Endothelial cell (in vitro differentiated cells): Measurements from ENCODE around the gene HLA-DMA. TPM values are rescaled to one million over a fixed set of nuclear protein-coding genes. Genes with fewer than 3 reads are reported as not detected.

Experiments used
- DNase-seq: peaks from one replicate; pipeline ENCODE4 v3.0.0; 2021; ENCODE audit warnings: low spot score
- H3K27ac Mint-ChIP-seq: one replicate; pipeline ENCODE4 v1.8.0; 2021; ENCODE audit warnings: mixed read lengths, inconsistent platforms; ENCODE audit not compliant: unreplicated experiment
- H3K27me3 Mint-ChIP-seq: one replicate; pipeline ENCODE4 v1.8.0; 2021; ENCODE audit warnings: mild to moderate bottlenecking, moderate library complexity, mixed read lengths, inconsistent platforms; ENCODE audit not compliant: unreplicated experiment
- H3K36me3 Mint-ChIP-seq: one replicate; pipeline ENCODE4 v1.8.0; 2021; ENCODE audit warnings: mild to moderate bottlenecking, low read depth, mixed read lengths, inconsistent platforms; ENCODE audit not compliant: unreplicated experiment
- H3K4me1 Mint-ChIP-seq: one replicate; pipeline ENCODE4 v1.8.0; 2021; ENCODE audit warnings: mild to moderate bottlenecking, mixed read lengths, inconsistent platforms; ENCODE audit not compliant: unreplicated experiment
- H3K4me3 Mint-ChIP-seq: one replicate; pipeline ENCODE4 v1.8.0; 2021; ENCODE audit warnings: mild to moderate bottlenecking, mixed read lengths, inconsistent platforms; ENCODE audit not compliant: unreplicated experiment
- H3K9me3 Mint-ChIP-seq: one replicate; pipeline ENCODE4 v1.8.0; 2021; ENCODE audit warnings: mixed read lengths, inconsistent platforms; ENCODE audit not compliant: unreplicated experiment
- total RNA-seq: library from RNA; stranded (reverse); fragmentation: NEBNext Ultra II Directional; extraction: Animal tissue kit (Norgen Biotek cat#: 25700); gene quantifications from one replicate; pipeline ENCODE4 v1.2.1, GENCODE V29; 2021; ENCODE audit not compliant: unreplicated experiment
- TF ChIP-seq, protein P1 (sequence below): fragments of 200-600 bp; sonication (generic); IDR thresholded peaks from one replicate; pipeline ENCODE4 v1.5.0; 2021; ENCODE audit warnings: antibody characterized with exemption; ENCODE audit not compliant: unreplicated experiment

The HLA-DMA gene
- total RNA-seq, 1 donor from 2014 or later = 13.0 TPM

DNA sequence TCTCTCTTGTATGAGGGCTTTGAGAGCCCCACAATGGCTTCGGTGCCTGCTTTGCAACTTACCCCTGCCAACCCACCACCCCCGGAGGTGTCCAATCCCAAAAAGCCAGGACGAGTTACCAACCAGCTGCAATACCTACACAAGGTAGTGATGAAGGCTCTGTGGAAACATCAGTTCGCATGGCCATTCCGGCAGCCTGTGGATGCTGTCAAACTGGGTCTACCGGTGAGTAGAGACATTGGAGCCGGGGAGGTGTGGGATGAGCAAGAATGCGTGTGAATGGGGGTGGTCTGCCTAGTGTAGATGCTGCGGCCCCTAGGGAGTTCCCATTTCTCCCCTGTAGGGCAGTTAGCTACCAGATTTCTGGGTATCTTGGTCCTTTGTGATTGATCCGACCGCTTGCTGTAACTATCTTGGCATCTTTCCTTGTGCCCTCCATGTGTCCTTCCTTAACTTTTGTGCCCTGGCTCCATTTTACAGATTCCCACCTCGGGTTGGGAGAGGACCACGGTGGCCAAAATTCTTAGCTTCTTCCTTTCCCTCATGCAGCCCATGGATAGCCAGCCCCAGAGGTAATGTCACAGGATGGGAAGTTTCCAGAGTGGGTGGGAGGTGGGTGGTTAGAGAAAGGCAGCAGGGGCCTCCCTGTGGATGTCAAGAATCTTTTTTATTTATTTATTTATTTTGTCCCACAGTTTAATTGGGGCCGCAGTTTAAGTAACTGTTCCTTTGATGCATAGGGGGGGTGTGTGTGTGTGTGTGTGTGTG lies 21.8 kb upstream of the HLA-DMA start:
- Mint-ChIP-seq H3K27me3 (peaks cover 16% of the 10 kb centered on the region), H3K4me3 (peak overlapping the region; percentile 100), H3K36me3 (peaks cover 80% of the 10 kb centered on the region), H3K4me1 (peaks cover 54% of the 10 kb centered on the region), H3K27ac (peak overlapping the region; percentile 72), H3K9me3 (no peaks in the 10 kb centered on the region)
- TF ChIP-seq, protein P1, sequence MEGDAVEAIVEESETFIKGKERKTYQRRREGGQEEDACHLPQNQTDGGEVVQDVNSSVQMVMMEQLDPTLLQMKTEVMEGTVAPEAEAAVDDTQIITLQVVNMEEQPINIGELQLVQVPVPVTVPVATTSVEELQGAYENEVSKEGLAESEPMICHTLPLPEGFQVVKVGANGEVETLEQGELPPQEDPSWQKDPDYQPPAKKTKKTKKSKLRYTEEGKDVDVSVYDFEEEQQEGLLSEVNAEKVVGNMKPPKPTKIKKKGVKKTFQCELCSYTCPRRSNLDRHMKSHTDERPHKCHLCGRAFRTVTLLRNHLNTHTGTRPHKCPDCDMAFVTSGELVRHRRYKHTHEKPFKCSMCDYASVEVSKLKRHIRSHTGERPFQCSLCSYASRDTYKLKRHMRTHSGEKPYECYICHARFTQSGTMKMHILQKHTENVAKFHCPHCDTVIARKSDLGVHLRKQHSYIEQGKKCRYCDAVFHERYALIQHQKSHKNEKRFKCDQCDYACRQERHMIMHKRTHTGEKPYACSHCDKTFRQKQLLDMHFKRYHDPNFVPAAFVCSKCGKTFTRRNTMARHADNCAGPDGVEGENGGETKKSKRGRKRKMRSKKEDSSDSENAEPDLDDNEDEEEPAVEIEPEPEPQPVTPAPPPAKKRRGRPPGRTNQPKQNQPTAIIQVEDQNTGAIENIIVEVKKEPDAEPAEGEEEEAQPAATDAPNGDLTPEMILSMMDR = no peak
- DNase-seq = no peak

DNA sequence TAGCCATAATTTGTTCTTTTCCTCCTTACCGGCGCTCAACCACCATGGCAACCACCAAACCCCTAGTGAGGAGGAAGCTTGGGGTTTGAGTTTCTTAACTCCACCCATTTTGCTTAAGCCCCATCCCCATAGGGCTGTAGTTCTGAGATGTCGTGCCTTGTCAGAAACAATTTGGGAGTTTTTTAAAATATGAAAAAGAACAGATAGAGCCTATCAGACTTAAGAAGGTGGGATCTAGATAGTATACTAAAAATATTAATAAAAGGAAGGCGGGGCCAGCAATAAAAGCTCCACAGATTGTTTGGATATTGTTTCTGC lies 21.1 kb upstream of the HLA-DMA start:
- no peaks in the 10 kb centered on the region for H3K9me3 Mint-ChIP-seq
- peaks cover 54% of the 10 kb centered on the region for H3K4me1 Mint-ChIP-seq
- TF ChIP-seq, protein P1 = no peak
- peaks cover 73% of the 10 kb centered on the region for H3K36me3 Mint-ChIP-seq
- peak overlapping the region; percentile 97 for H3K27ac Mint-ChIP-seq
- H3K27me3 Mint-ChIP-seq = peaks cover 16% of the 10 kb centered on the region
- DNase-seq = no peak
- H3K4me3 Mint-ChIP-seq = peak overlapping the region; percentile 100

DNA sequence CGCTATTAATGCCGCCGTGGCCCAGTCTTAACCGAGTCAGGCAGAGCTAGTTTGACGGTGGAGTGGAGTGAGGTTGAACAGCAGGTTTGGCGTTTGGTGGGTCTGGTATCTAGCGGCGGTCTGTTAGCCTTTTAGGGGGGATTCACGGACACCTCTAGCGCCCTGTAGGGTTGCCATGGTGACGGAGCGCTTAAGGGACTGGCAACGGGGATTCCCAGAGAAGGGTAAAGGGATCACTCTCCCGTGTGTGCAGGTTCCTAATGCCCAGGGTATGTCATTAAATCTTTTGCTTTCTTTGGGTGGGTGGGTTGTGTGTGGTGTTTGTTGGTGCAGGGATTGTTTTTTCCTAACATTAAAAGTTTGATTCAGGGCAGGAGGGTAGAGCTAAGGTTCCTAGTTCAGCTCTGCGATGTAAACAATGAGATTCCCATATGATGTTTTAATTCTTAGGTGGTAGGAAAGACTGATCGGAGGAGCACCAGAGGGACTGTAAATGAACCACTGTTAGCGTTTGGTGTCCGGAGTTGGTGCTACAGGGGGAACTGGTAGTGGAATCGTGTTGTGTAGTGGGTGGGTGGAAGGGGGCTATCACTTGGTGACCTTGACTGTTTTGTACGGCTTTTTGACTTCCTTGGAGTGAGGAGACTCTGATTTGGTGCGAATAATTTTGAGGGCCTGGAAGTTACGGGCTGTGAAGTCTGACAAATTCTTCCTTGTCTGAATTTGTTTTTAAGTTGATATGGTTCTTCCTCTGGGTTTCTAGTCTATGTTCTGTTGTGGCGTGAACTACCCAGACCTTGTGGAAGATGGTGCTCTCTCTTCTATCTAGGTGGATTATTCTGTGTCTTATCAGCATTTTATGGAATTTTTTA lies 20.5 kb upstream of the HLA-DMA start:
- peak; percentile 24 for DNase-seq
- peaks cover 67% of the 10 kb centered on the region for H3K36me3 Mint-ChIP-seq
- peaks cover 16% of the 10 kb centered on the region for H3K27me3 Mint-ChIP-seq
- H3K4me3 Mint-ChIP-seq = peak overlapping the region; percentile 100
- H3K9me3 Mint-ChIP-seq = no peaks in the 10 kb centered on the region
- peaks cover 54% of the 10 kb centered on the region for H3K4me1 Mint-ChIP-seq
- peak overlapping the region; percentile 97 for H3K27ac Mint-ChIP-seq
- TF ChIP-seq, protein P1 = no peak

DNA sequence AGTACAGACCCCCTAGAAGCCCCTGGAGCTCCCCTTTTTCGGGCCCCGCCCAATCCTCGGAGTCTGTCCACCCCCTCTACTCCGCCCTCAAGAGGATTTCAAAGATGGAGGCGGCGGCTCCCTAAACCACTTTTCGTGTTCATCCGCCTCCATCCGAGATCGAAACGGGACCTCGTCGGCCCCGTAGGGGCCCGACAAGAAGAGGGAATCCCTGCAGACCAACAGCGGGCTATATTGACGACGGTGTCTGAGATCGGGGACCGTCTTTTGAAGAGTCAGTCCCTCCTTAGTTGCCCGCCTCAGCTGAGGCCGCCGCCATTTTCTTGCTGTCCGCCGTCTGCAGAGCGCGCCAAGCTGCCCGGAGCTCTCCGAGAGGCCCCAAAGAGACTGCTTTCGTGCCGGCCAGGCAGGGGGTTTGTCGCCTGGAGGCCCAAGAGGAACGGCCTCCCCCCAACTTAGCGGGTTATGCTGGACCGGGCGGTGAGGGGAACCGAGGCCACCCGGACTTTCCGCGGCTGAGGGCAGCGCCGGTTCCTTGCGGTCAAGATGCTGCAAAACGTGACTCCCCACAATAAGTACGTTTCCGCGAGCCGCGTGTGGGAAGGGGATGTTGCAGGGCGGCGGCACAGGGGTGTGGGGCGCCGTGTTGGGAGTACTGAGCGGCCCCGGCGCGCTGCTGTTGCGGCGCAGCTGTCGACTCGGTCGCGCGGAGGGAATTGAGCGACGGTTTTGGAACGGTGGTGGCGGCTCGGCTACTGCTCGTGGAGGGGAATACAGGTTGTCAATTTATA lies 19.7 kb upstream of the HLA-DMA start:
- peak; percentile 47 for DNase-seq
- Mint-ChIP-seq H3K36me3 (peaks cover 64% of the 10 kb centered on the region), H3K4me3 (peak overlapping the region; percentile 100), H3K27me3 (peaks cover 16% of the 10 kb centered on the region), H3K9me3 (no peaks in the 10 kb centered on the region), H3K4me1 (peaks cover 57% of the 10 kb centered on the region), H3K27ac (peak overlapping the region; percentile 97)
- TF ChIP-seq, protein P1 = no peak
